Progenitor cell of endocrine pancreas (in vitro differentiated cells): Measurements from ENCODE around the gene STK24. TPM values are rescaled to one million over a fixed set of nuclear protein-coding genes. Genes with fewer than 3 reads are reported as not detected.

ENCODE experiments used
- DNase-seq: peaks from one replicate; pipeline ENCODE4 v3.0.0; 2021; ENCODE audit warnings: low spot score; ENCODE audit not compliant: unreplicated experiment
- H3K27ac Mint-ChIP-seq: 2 replicates; pipeline ENCODE4 v1.8.0; 2021; ENCODE audit warnings: mild to moderate bottlenecking, moderate library complexity, mixed read lengths
- H3K27me3 Mint-ChIP-seq: 2 replicates; pipeline ENCODE4 v1.8.0; 2021; ENCODE audit warnings: mixed read lengths
- H3K36me3 Mint-ChIP-seq: 2 replicates; pipeline ENCODE4 v1.8.0; 2022; ENCODE audit warnings: mixed read lengths; ENCODE audit not compliant: insufficient read depth
- H3K4me1 Mint-ChIP-seq: 2 replicates; pipeline ENCODE4 v1.8.0; 2021; ENCODE audit warnings: low read depth, mixed read lengths
- H3K4me3 Mint-ChIP-seq: 2 replicates; pipeline ENCODE4 v1.8.0; 2021; ENCODE audit warnings: low read depth, mild to moderate bottlenecking, moderate library complexity, mixed read lengths
- H3K9me3 Mint-ChIP-seq: 2 replicates; pipeline ENCODE4 v1.8.0; 2021; ENCODE audit warnings: low read depth, mixed read lengths
- total RNA-seq: library from RNA; stranded (reverse); gene quantifications from 2 replicates; pipeline ENCODE4 v1.2.1, GENCODE V29; 2021
- TF ChIP-seq, protein P1 (sequence below): fragments of 200-600 bp; sonication (generic); IDR thresholded peaks from one replicate; pipeline ENCODE4 v1.5.0; 2021; ENCODE audit warnings: antibody characterized with exemption, mild to moderate bottlenecking; ENCODE audit not compliant: unreplicated experiment

Gene STK24
- total RNA-seq, 1 donor from 2014 or later: 113 TPM

DNA sequence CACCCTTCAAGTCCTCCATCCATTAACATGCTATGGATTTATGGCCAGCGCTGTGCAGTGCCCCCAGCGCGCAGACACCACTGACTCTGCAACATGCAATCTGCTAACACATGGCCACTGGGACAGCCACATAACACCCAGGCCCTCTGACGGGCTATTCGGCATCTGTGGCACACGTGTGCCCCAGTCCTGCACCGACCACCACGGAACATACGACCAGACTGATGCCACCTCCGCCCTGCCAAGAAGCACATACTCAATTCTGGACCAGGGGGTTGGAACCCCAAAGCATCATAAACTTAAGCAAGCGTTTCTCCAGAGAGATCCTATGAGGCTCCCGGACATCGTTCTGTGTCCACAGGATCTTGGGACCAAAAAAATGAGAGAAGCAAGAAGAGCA, 9.8 kb downstream of the STK24 start:
- no peak overlapping the region for H3K4me3 Mint-ChIP-seq
- H3K27ac Mint-ChIP-seq: peak overlapping the region; percentile 43
- TF ChIP-seq, protein P1, sequence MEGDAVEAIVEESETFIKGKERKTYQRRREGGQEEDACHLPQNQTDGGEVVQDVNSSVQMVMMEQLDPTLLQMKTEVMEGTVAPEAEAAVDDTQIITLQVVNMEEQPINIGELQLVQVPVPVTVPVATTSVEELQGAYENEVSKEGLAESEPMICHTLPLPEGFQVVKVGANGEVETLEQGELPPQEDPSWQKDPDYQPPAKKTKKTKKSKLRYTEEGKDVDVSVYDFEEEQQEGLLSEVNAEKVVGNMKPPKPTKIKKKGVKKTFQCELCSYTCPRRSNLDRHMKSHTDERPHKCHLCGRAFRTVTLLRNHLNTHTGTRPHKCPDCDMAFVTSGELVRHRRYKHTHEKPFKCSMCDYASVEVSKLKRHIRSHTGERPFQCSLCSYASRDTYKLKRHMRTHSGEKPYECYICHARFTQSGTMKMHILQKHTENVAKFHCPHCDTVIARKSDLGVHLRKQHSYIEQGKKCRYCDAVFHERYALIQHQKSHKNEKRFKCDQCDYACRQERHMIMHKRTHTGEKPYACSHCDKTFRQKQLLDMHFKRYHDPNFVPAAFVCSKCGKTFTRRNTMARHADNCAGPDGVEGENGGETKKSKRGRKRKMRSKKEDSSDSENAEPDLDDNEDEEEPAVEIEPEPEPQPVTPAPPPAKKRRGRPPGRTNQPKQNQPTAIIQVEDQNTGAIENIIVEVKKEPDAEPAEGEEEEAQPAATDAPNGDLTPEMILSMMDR: no peak
- peaks cover 3% of the 10 kb centered on the region for H3K9me3 Mint-ChIP-seq
- DNase-seq: no peak
- peaks cover 9% of the 10 kb centered on the region for H3K36me3 Mint-ChIP-seq
- no peaks in the 10 kb centered on the region for H3K27me3 Mint-ChIP-seq
- peaks cover 32% of the 10 kb centered on the region for H3K4me1 Mint-ChIP-seq

DNA sequence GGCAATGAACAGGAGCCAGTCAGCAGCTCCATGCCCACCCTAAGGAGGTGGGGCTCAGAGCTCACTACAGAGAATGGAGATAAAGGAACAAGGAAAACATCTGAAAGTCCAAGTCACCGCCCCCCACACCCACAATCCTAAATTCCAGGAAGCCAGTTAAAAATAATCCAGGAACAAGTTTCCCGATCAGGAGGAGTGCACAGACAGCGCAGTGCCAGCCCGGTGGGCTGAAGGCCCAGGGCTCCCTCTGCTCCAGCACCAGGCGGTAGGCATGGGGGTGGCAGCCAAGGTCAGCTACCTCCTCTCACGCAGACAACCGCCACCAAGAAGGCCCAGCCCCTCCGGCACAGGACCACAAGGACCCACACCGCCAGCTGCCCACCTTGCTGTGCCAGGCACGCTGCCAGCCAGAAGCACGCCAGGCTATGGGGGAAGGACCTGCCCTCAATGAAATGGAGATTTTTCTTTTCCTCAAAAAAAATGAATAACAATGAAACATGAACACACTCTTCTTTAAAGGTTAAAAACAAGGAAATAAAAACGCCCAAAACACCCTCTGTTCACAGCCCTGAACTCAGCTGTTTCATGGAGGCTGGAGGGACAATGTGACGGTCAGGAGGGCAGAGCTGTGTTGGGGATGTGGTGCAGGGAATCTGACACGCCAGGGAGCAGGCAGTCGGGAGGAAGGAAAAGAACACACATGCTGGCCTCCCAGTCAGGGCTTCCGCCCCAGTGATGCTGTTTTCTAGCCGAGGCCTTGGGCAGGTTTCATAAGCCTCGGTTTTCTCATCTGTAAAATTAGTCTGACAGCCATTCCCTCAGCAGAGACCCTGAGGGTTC, 11.0 kb downstream of the STK24 start:
- H3K4me3 Mint-ChIP-seq: no peak overlapping the region
- H3K27ac Mint-ChIP-seq: peak overlapping the region; percentile 19
- H3K36me3 Mint-ChIP-seq: peaks cover 9% of the 10 kb centered on the region

DNA sequence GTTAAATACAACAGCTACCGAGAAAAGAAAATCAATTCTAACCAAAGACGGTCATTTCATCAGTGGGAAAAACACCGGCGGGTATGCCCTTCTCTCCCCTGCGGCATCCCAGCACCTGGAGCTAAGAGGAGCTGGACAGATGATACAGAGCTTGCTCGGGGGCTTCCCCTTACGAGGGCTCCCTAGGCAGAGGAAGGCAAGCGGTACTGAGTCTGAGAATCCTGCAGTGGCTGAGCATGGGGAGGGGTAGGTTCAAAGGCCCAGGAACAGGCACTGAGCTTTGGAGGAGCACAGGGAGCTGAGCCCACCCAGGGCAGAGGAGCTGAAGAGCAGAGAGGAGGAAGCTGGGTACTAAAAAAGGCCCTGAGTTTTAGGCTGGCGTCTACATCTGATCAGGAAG, 12.7 kb downstream of the STK24 start:
- peaks cover 7% of the 10 kb centered on the region for H3K36me3 Mint-ChIP-seq
- no peak for DNase-seq
- peaks cover 19% of the 10 kb centered on the region for H3K4me1 Mint-ChIP-seq
- TF ChIP-seq, protein P1: no peak
- no peaks in the 10 kb centered on the region for H3K27me3 Mint-ChIP-seq
- no peak overlapping the region for H3K4me3 Mint-ChIP-seq
- peak overlapping the region; percentile 17 for H3K27ac Mint-ChIP-seq
- H3K9me3 Mint-ChIP-seq: peaks cover 3% of the 10 kb centered on the region

More for the DNA sequence above, 11.0 kb downstream of the STK24 start:
- H3K27me3 Mint-ChIP-seq: no peaks in the 10 kb centered on the region
- H3K4me1 Mint-ChIP-seq: peaks cover 23% of the 10 kb centered on the region
- H3K9me3 Mint-ChIP-seq: peaks cover 3% of the 10 kb centered on the region
- TF ChIP-seq, protein P1: no peak
- no peak for DNase-seq

DNA sequence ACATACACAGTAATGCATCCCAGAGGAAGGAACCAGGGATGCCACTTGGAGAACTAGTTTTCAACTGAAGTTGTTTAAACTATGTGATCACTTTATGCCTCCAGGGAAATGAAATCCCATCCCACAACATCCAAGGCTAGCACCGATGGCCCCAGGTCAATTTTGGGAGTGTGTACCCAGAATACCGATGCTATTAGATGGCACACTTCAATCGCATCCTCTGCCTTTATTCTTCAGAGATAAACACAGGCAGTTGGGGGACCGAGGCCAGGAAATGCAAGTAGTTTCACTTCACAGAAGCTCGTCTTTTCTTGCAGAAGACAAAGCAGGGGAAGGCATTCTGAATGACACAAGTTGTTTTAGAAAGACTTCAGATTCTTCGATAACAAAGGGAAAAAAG, 13.8 kb downstream of the STK24 start:
- TF ChIP-seq, protein P1: no peak
- no peak overlapping the region for H3K27ac Mint-ChIP-seq
- H3K9me3 Mint-ChIP-seq: no peaks in the 10 kb centered on the region
- peaks cover 23% of the 10 kb centered on the region for H3K4me1 Mint-ChIP-seq
- no peak for DNase-seq
- no peak overlapping the region for H3K4me3 Mint-ChIP-seq
- H3K36me3 Mint-ChIP-seq: peaks cover 4% of the 10 kb centered on the region
- no peaks in the 10 kb centered on the region for H3K27me3 Mint-ChIP-seq

DNA sequence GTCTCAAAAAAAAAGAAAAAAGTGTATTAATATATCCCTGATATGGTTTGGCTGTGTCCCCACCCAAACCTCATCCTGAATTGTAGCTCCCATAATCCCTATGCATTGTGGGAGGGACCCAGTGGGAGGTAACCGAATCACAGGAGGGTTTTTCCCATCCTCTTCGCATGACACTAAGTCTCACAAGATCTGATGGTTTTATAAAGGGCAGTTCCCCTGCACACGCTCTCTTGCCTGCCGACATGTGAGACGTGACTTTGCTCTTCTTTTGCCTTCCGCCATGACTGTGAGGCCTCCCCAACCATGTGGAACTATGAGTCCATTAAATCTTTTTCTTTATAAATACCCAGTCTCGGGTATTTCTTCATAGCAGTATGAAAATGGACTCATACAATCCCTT, 17.7 kb downstream of the STK24 start:
- TF ChIP-seq, protein P1: no peak
- Mint-ChIP-seq H3K27me3 (no peaks in the 10 kb centered on the region), H3K9me3 (no peaks in the 10 kb centered on the region), H3K4me3 (no peak overlapping the region), H3K4me1 (peaks cover 27% of the 10 kb centered on the region), H3K36me3 (no peaks in the 10 kb centered on the region), H3K27ac (no peak overlapping the region)
- no peak for DNase-seq
